ENCODE data around the gene ARHGAP1.

DNA sequence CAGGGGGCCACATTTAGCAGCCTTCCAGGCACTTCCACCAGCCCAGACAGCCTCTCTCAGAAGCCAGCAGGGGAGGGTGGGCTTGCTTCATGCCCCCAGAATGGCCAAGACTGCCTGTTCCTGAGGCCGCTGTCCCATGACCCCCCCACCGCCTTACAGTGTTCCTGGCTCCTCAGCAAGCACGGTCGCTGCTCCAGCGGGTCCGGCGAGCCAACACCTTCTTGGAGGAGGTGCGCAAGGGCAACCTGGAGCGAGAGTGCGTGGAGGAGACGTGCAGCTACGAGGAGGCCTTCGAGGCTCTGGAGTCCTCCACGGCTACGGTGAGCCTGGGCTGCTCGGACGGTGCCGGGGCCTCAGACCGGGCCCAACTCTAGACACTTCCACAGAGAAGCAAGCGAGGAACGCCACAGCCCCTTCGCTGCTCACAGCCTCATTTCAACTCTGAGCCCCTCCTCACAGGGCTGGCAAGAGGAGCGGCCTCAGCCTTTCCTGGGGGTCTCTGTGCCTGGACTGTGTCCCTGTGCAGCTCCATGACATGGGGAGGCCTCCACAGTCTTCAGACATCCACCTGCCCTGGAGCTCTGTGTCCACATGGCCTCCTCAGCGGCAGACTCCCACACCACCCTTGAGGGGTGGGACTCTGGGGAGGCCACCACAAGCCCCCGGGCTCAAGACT is 19.3 kb upstream of the ARHGAP1 start:
- TF ChIP-seq CTCF (IDR thresholded peaks at IDR 0.05): no peak
- TF ChIP-seq POLR2AphosphoS5 (IDR thresholded peaks at IDR 0.05): no peak
